Testis (tissue), 2 donors: ENCODE results near the gene INSIG2.

Experiments
- POLR2A ChIP-seq: fragments of 450-650 bp; IDR thresholded peaks from one replicate; pipeline ENCODE4 v1.6.1; 2017; ENCODE audit warnings: antibody characterized with exemption, mild to moderate bottlenecking, moderate library complexity
- TF ChIP-seq, protein P1 (sequence below), 3 experiments: fragments of 450-650 bp in 2 of 3; fragments of 200-600 bp in 1 of 3; sonication (generic) in 1 of 3; IDR thresholded peaks; one replicate each; pipeline ENCODE4 v1.5.1; 2016 to 2019; ENCODE audit warnings: antibody characterized with exemption in 3 of 3, mild to moderate bottlenecking in 2 of 3, moderate library complexity in 1 of 3

DNA sequence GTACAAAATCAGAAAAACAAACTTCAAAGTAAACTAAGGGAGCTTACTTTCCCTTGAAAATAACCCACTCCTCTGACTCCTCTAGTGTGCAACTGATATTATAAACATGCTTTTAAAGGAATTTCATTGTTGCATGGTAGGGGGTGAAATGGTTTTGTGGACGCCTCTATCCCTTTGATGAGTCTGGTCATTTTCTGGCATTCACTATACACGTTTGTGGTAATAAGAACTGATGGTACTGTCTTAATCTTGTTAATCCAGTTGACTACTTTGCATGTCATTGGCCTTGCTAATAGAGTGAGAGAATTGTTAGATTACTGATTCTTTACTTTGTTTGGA is 2.8 kb downstream of the INSIG2 start:
- TF ChIP-seq POLR2A: no peak
- TF ChIP-seq, protein P1, sequence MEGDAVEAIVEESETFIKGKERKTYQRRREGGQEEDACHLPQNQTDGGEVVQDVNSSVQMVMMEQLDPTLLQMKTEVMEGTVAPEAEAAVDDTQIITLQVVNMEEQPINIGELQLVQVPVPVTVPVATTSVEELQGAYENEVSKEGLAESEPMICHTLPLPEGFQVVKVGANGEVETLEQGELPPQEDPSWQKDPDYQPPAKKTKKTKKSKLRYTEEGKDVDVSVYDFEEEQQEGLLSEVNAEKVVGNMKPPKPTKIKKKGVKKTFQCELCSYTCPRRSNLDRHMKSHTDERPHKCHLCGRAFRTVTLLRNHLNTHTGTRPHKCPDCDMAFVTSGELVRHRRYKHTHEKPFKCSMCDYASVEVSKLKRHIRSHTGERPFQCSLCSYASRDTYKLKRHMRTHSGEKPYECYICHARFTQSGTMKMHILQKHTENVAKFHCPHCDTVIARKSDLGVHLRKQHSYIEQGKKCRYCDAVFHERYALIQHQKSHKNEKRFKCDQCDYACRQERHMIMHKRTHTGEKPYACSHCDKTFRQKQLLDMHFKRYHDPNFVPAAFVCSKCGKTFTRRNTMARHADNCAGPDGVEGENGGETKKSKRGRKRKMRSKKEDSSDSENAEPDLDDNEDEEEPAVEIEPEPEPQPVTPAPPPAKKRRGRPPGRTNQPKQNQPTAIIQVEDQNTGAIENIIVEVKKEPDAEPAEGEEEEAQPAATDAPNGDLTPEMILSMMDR (IDR thresholded peaks at IDR 0.05): no peak
